Right lobe of liver (tissue), 6 donors: ENCODE results near the gene RCCD1. TPM values are rescaled to one million over a fixed set of nuclear protein-coding genes. Genes with fewer than 3 reads are reported as not detected.

Experiments used
- ATAC-seq, 4 donors: fragments of 200-7000 bp; cut with Tn5 transposase; one replicate each; pipeline ENCODE4 v1.9.1; 2020; ENCODE audit warnings: mild to moderate bottlenecking in 4 of 4, moderate library complexity in 4 of 4
- DNase-seq, 3 donors: peaks; one replicate each; pipeline ENCODE4 v3.0.0-alpha.2; 2020
- H3K27ac ChIP-seq, 3 donors: fragments of 200-600 bp; one replicate each; pipeline ENCODE4 v1.8.0; 2022
- H3K27me3 ChIP-seq, 2 donors: fragments of 200-600 bp; one replicate each; pipeline ENCODE4 v1.8.0; 2022
- H3K36me3 ChIP-seq, 4 donors: fragments of 200-600 bp; sonication (generic) in 1 of 4; one replicate each; pipeline versions ENCODE4 v1.5.1 to v1.8.0; 2017 to 2022; ENCODE audit warnings: control low read depth in 1 of 4
- H3K4me1 ChIP-seq, 4 donors: fragments of 200-600 bp; sonication (generic) in 1 of 4; one replicate each; pipeline versions ENCODE4 v1.5.1 to v1.8.0; 2017 to 2022; ENCODE audit warnings: control low read depth in 1 of 4
- H3K4me3 ChIP-seq, 3 donors: fragments of 200-600 bp; one replicate each; pipeline ENCODE4 v1.8.0; 2022
- H3K9me3 ChIP-seq, 4 donors: fragments of 200-600 bp; sonication (generic) in 1 of 4; one replicate each; pipeline versions ENCODE4 v1.5.1 to v1.8.0; 2017 to 2022; ENCODE audit warnings: control low read depth in 1 of 4
- CTCF ChIP-seq, 4 donors: fragments of 200-600 bp in 3 of 4; fragments of 450-650 bp in 1 of 4; IDR thresholded peaks; one replicate each; pipeline versions ENCODE4 v1.5.1 to v1.8.0; 2016 to 2022; ENCODE audit warnings: antibody characterized with exemption in 4 of 4, mild to moderate bottlenecking in 2 of 4
- POLR2A ChIP-seq: fragments of 450-650 bp; IDR thresholded peaks from one replicate; pipeline ENCODE4 v1.6.1; 2017; ENCODE audit warnings: antibody characterized with exemption, mild to moderate bottlenecking
- WGBS: methylation state at CpG from one replicate; pipeline ENCODE4 v1.1.6; 2018; ENCODE audit warnings: low coverage, low lambda C conversion rate; ENCODE audit not compliant: insufficient coverage; ENCODE audit errors: missing lambda C conversion rate; 5-methylcytosine and 5-hydroxymethylcytosine counted together
- intact Hi-C, 2 donors: fragments of 100-400 bp; cut with DNase I; formaldehyde crosslinking; loops; one replicate each; pipeline versions ENCODE4 v1.11.2 to v1.14.1; 2022
- long read RNA-seq: library from polyadenylated mRNA; unstranded; transcript quantifications from one replicate; pipeline ENCODE4 v2.0.0, GENCODE V29; 2019
- total RNA-seq, 6 experiments: library from RNA; depleted of rRNA in 2 of 6; stranded (reverse); fragments of >200 nt in 2 of 6; fragmentation: NEBNext Ultra II Directional in 3 of 6; extraction: Animal tissue kit (Norgen Biotek cat#: 25700) in 3 of 6; gene quantifications; one replicate each; pipeline versions ENCODE4 v1.1.0 to v1.2.4, GENCODE V29; 2016 to 2023
- donor health status: DM: no; HTN: yes; CAD: no.
- donor health status: DM: no; HTN: no; CAD: no.
- donor health status: DM: no; HTN: no; CAD: no.
- donor health status: DM: no; HTN: yes; CAD: no.
- donor health status: DM: no; HTN: yes; CAD: no.

The RCCD1 gene
- total RNA-seq = 1 to 10 TPM; 4.8 to 7.9 (median 6.6) TPM
- long read RNA-seq, partial matches to known transcripts = 0 of 1 reads
- long read RNA-seq, other reads (novel, unspliced or antisense) = 1 of 1 reads

- ATAC-seq (peak; percentile 95 to 97 (median 97)), DNase-seq (peak; percentile 95 to 97 (median 97))
- peak within 1 kb of the TSS; percentile 70 to 82 (median 79) for H3K27ac ChIP-seq
- H3K4me1 ChIP-seq = peaks cover 0 to 16% (median 6%) of the 10 kb centered on the region in 4 donors
- TF ChIP-seq POLR2A = peak; percentile 64
- no peak for TF ChIP-seq CTCF (IDR thresholded peaks at IDR 0.05)
- H3K9me3 ChIP-seq = no peaks in the 10 kb centered on the region
- H3K36me3 ChIP-seq = peaks cover 0 to 28% (median under 1%) of the 10 kb centered on the region in 4 donors
- peak within 1 kb of the TSS; percentile 57 to 84 (median 69) for H3K4me3 ChIP-seq
- no peaks in the 10 kb centered on the region for H3K27me3 ChIP-seq
- intact Hi-C loops = loop anchor here in 1 of 2 donors (10.0 kb wide), 1 partner anchor 80 kb away; no protein-coding TSS in a partner anchor
- WGBS = 0% methylated on average over 23 of the region's 69 CpGs
These were observed at the start of gene RCCD1 for GRCh38 chr15:90954712-90955623. TSS of gene RCCD1 (plus strand) at chr15:90954884. CDS start at chr15:90956735, 1,851 bp downstream.

- TF ChIP-seq CTCF (IDR thresholded peaks at IDR 0.05) = no peak
- TF ChIP-seq POLR2A = no peak
- H3K9me3 ChIP-seq = no peaks in the 10 kb centered on the region
- DNase-seq = peak in 2 of 3 donors; percentile 15 to 53
These were observed 49.1 kb upstream of the RCCD1 start for GRCh38 chr15:90905306-90906180.

GRCh38 chr15:90906181-90906849 lies 48.4 kb upstream of the RCCD1 start:
- Histone ChIP-seq H3K9me3 (no peaks in the 10 kb centered on the region), H3K36me3 (peaks cover 4 to 64% (median 37%) of the 10 kb centered on the region in 4 donors), H3K27me3 (no peaks in the 10 kb centered on the region), H3K27ac (no peak overlapping the region), H3K4me3 (no peak overlapping the region), H3K4me1 (peaks cover 0 to 13% (median 3%) of the 10 kb centered on the region in 4 donors)
- TF ChIP-seq CTCF (IDR thresholded peaks at IDR 0.05) (no peak), POLR2A (no peak)
- ATAC-seq (no peak), DNase-seq (peak in 1 of 3 donors; percentile 38)
- WGBS = 92% methylated on average over 3 of the region's 11 CpGs
- intact Hi-C loops = no loop called here

More at GRCh38 chr15:90905306-90906180, 49.1 kb upstream of the RCCD1 start:
- 100% methylated on average over 10 of the region's 28 CpGs for whole genome bisulfite sequencing
- H3K27ac ChIP-seq = no peak overlapping the region
- ATAC-seq = no peak
- H3K36me3 ChIP-seq = peaks cover 0 to 57% (median 31%) of the 10 kb centered on the region in 4 donors
- H3K27me3 ChIP-seq = no peaks in the 10 kb centered on the region
- intact Hi-C loops = no loop called here
- H3K4me3 ChIP-seq = no peak overlapping the region
- peaks cover 0 to 13% (median 3%) of the 10 kb centered on the region in 4 donors for H3K4me1 ChIP-seq
